GM12872 (cell line): ENCODE data around the gene IGFL2.

Experiments
- TF ChIP-seq, protein P1 (sequence below): IDR thresholded peaks from 3 replicates; pipeline ENCODE4 v1.5.1; 2011; ENCODE audit warnings: low read depth, mild to moderate bottlenecking, low read length, moderate library complexity; ENCODE audit not compliant: insufficient read depth

The IGFL2 gene

GRCh38 chr19:46202872-46203860 lies 55.1 kb downstream of the IGFL2 start:
- TF ChIP-seq, protein P1, sequence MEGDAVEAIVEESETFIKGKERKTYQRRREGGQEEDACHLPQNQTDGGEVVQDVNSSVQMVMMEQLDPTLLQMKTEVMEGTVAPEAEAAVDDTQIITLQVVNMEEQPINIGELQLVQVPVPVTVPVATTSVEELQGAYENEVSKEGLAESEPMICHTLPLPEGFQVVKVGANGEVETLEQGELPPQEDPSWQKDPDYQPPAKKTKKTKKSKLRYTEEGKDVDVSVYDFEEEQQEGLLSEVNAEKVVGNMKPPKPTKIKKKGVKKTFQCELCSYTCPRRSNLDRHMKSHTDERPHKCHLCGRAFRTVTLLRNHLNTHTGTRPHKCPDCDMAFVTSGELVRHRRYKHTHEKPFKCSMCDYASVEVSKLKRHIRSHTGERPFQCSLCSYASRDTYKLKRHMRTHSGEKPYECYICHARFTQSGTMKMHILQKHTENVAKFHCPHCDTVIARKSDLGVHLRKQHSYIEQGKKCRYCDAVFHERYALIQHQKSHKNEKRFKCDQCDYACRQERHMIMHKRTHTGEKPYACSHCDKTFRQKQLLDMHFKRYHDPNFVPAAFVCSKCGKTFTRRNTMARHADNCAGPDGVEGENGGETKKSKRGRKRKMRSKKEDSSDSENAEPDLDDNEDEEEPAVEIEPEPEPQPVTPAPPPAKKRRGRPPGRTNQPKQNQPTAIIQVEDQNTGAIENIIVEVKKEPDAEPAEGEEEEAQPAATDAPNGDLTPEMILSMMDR = no peak

- TF ChIP-seq, protein P1 = no peak
Observed at GRCh38 chr19:46204008-46204407, 56.0 kb downstream of the IGFL2 start.

DNA sequence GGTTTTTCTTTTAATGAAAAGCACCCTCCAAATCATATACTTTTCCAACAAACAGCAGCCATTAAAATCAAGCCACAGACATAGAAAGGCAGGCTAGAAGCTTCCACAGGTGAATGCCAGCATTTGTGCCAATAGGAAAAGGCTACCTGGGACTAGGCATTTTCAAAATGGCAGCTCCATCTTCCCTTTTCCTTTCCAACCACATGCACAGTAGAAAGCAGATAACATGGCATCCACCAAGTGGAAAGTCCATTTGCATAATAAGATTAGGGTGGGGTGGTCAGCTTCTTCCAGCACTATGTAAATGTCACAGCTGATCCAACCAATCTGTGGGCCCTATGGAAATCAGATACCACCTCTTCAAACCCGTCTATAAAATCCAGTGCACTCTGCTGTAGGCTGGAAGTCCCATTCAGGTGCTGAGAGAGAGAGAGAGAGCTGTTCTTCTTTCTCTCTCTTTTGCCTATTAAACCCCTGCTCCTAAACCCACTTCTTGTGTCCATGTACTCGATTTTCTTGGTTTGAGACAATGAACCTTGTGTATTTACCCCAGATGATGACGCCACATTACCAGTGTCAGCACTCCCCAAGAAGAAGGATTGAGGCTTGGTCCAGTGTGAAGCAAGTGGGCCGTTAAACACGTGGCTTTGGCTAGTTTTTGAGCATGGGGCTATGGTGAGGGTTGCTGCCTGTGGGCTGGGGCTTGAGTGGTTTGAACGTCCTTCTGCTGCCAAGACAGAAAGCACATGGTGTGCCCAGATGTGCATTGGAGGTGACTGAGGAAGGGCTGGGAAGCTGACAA lies 57.3 kb downstream of the IGFL2 start:
- TF ChIP-seq, protein P1 = no peak

DNA sequence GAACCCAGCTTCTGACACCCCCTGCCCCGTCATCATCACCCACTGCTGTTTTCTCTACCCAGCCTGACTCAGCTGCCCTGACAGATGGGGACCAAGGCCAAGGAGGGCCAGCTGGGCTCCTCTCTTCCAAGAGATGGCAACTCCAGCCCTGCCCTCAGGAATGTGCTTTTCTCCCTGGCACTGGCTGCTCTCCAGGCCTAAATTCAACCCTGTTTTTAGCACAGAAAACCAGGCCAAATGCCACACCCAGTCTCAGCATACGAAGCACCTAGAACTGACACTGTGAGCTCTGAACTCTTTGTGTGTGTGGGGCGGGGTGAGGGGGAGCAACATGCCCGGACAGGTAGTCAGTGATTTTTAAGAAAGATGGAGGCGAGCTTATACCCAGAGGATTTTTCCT lies 58.1 kb downstream of the IGFL2 start:
- TF ChIP-seq, protein P1 = no peak

DNA sequence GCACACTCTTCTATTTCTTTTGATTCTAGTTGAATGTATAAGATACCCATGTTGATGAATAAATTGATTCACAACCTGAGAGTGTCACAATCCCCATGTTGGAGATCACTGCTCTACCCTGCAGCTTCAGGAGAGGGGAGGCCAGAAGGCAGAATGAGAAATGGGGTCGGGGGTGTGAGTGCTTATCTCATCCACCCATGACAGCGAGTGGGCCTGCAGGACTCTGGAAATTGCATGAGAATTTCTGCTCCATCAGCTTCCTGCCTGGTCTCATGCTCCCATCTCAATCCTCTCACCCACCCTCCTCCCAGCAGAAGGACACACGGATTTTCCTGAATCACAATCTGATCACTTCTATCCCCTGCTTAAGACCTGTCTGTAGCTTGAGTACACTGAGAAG lies 58.6 kb downstream of the IGFL2 start:
- TF ChIP-seq, protein P1 = no peak

- TF ChIP-seq, protein P1 = no peak
Observed at GRCh38 chr19:46209051-46209450, 61.0 kb downstream of the IGFL2 start.

DNA sequence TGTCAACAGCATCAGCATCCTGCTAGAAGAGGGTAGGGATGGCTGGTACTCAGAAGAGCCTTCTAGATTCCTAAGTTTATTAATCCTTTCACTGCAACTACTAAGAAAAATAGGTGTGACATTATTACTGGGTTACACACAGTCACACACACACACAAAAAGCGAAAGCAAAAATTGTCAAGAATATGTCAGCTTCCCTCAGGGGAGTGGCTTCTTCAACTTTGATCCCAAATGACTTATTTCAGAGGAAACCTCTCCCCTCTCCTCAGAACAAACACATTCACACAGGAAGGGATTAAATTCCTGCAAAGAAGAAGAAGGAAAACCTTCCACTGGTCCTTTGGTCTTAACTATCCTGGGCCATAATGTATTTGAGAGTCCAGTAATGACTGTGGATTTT lies 61.4 kb downstream of the IGFL2 start:
- TF ChIP-seq, protein P1 = no peak
